ENCODE results near the gene CCDC126. TPM values are rescaled to one million over a fixed set of nuclear protein-coding genes. Genes with fewer than 3 reads are reported as not detected.

CCDC126 gene
- total and polyA plus RNA-seq, 2 of the 4 experiments (the other 2 are of a cell fraction), result 4.1 to 5.6 TPM

DNA sequence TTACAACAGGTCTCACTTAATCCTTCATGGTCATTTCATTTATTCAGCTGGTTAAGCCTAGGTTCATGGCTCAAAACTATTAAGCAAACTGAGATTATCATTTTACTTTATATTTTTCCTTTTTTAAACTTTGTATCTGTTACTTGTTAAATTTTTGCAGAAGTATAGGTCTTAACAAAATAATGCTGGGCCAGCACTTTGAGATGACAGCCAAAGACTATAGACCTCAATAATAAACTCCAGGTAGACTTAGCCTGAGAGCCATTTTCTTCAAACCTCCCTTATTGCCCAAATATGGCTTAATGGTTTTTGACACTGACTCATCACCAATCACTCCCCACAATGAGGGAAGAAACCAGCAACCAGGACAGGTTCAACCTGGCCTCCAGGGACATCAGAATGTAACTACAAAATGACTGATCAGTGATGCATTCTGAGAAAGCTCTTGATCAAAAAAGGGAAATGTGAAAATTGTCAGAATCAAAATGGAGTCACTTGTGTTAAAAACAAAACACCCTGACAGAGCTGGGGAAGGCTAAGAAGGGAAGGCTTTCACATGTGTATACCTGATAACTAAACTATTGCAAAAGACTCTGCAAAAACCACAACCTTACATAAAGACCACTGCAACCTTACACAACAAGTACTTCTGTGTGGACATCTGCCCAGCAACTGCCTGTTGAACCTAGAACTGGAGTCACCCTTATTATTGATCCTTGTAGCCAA lies 2.1 kb upstream of the CCDC126 start:
- Histone ChIP-seq H4K91ac (ENCODE audit: insufficient read depth, low read depth, low read length) (no peak overlapping the region), H3K18ac (ENCODE audit: low read depth, low read length) (no peak overlapping the region), H4K5ac (ENCODE audit: low read depth, low read length) (no peak overlapping the region), H3K27me3 (ENCODE audit: control insufficient read depth, insufficient read depth, low read length) (peaks cover 4% of the 10 kb centered on the region; the same call in 1 of the 2 replicates), H3K27ac (ENCODE audit: insufficient read depth, low read length) (no peak overlapping the region), H3K9me3 (ENCODE audit: control insufficient read depth, insufficient read depth, low read length) (no peaks in the 10 kb centered on the region), H3K4me1 (ENCODE audit: control insufficient read depth, insufficient read depth, low read length) (peaks cover 4% of the 10 kb centered on the region), H2BK20ac (ENCODE audit: low read depth, low read length) (no peak overlapping the region), H3K4me3 (ENCODE audit: insufficient read depth, low read depth, low read length) (no peak overlapping the region), H2AFZ (replicated peaks; ENCODE audit: low read length, poor library complexity) (no peak overlapping the region), H2AK5ac (ENCODE audit: low read depth, low read length) (no peak overlapping the region), H3K14ac (replicated peaks; ENCODE audit: low read depth, low read length) (no peak overlapping the region), H2BK120ac (ENCODE audit: low read depth, low read length) (no peak overlapping the region), H3K79me1 (ENCODE audit: low read depth in 1 of 2, low read length in 2 of 2) (peaks cover 10 to 12% of the 10 kb centered on the region in 2 experiments; a peak in 3 of 4 replicates), H2BK5ac (ENCODE audit: low read depth, low read length, poor library complexity, severe bottlenecking) (no peak overlapping the region), H2BK15ac (ENCODE audit: low read depth, low read length) (no peak overlapping the region), H3K36me3 (ENCODE audit: control insufficient read depth, insufficient read depth, low read length) (no peaks in the 10 kb centered on the region), H3K4me2 (ENCODE audit: low read depth, low read length) (no peak overlapping the region), H3K4ac (ENCODE audit: low read depth, low read length) (no peak overlapping the region), H4K8ac (ENCODE audit: low read depth in 2 of 2, low read length in 2 of 2) (no peak overlapping the region), H3K9ac (ENCODE audit: low read depth, low read length) (no peak overlapping the region), H2AK9ac (replicated peaks; ENCODE audit: low read depth, low read length, poor library complexity) (no peak overlapping the region), H3K56ac (ENCODE audit: extremely low read depth, insufficient read depth, low read length) (no peak overlapping the region), H4K20me1 (ENCODE audit: insufficient read depth, low read length) (peaks cover 3% of the 10 kb centered on the region), H3K9me1 (ENCODE audit: insufficient read depth, low read length) (no peaks in the 10 kb centered on the region), H3K23ac (ENCODE audit: low read depth, low read length) (no peak overlapping the region)
- intact Hi-C loops (cut with micrococcal nuclease) (loop anchor here (5.0 kb wide), 1 partner anchor 87 kb away; the partner anchor contains the start of gene FAM221A), dilution Hi-C loops (cut with HindIII; ENCODE audit: low sequenced_read_pairs, unreplicated experiment) (loop anchor here (25.0 kb wide), 1 partner anchor 117 kb away; the partner anchor contains the start of gene STK31), in situ Hi-C loops (cut with MboI; ENCODE audit: low sequenced_read_pairs) (loop anchor here (10.0 kb wide), 1 partner anchor 90 kb away; the partner anchor contains the start of gene FAM221A)
- POLR2A ChIA-PET (ENCODE audit: unreplicated experiment), result no interaction called here
- BruUV-seq (replicated peaks), result no TSS peak
- ATAC-seq (ENCODE audit: low read depth) (no peak), DNase-seq (no peak)
- CTCF ChIA-PET, result no interaction called here
- 0 out of 2 replicates have a peak, but pooled peaks have one; percentile 1 for TF ChIP-seq CEBPB (IDR thresholded peaks at IDR 0.05; ENCODE audit: low read depth, low read length)
- TF ChIP-seq RCOR1 (IDR thresholded peaks at IDR 0.05; ENCODE audit: insufficient replicate concordance, low read length), result no peak

Data from IMR-90 (cell line).